Neural cell (in vitro differentiated cells): Measurements from ENCODE around the gene COQ4. TPM values are rescaled to one million over a fixed set of nuclear protein-coding genes. Genes with fewer than 3 reads are reported as not detected.

Experiments
- H2AFZ ChIP-seq: fragments of 200-600, 300-800 bp; sonication (generic), shearing (Covaris generic); 2 replicates; pipeline ENCODE4 v1.6.0; 2014; ENCODE audit warnings: low read depth, mild to moderate bottlenecking, antibody characterized with exemption, low read length, moderate library complexity
- H3F3A ChIP-seq: fragments of 200-600 bp; shearing (Covaris generic); 2 replicates; pipeline ENCODE4 v1.6.1; 2016; ENCODE audit warnings: mild to moderate bottlenecking, moderate library complexity, mixed read lengths, antibody characterized with exemption, low read length; ENCODE audit not compliant: insufficient read depth, poor library complexity, severe bottlenecking
- H3K27ac ChIP-seq: fragments of 200-600, 300-800 bp; sonication (generic), shearing (Covaris generic); 2 replicates; pipeline ENCODE4 v1.5.1; 2014; ENCODE audit warnings: mild to moderate bottlenecking, low read length, moderate library complexity
- H3K27me3 ChIP-seq: fragments of 300-800, 200-600 bp; sonication (generic), shearing (Covaris generic); 2 replicates; pipeline ENCODE4 v1.6.0; 2014; ENCODE audit warnings: mild to moderate bottlenecking, low read depth, low read length, moderate library complexity; ENCODE audit not compliant: insufficient read depth
- H3K36me3 ChIP-seq: fragments of 300-800, 200-600 bp; sonication (generic), shearing (Covaris generic); 2 replicates; pipeline ENCODE4 v1.5.1; 2014; ENCODE audit warnings: mild to moderate bottlenecking, antibody characterized with exemption, low read length, moderate library complexity; ENCODE audit not compliant: insufficient read depth
- H3K4me2 ChIP-seq: fragments of 300-800, 200-600 bp; sonication (generic), shearing (Covaris generic); 2 replicates; pipeline ENCODE4 v1.6.0; 2014; ENCODE audit warnings: mild to moderate bottlenecking, low read length
- H3K4me3 ChIP-seq: fragments of 300-800, 200-600 bp; sonication (generic), shearing (Covaris generic); 2 replicates; pipeline ENCODE4 v1.5.1; 2014; ENCODE audit warnings: mild to moderate bottlenecking, low read length, moderate library complexity
- H3K79me2 ChIP-seq: fragments of 200-600 bp; shearing (Covaris generic); replicated peaks from 2 replicates; pipeline ENCODE4 v1.6.0; 2014; ENCODE audit warnings: mild to moderate bottlenecking, low read length, moderate library complexity; ENCODE audit not compliant: insufficient read depth
- H3K9ac ChIP-seq: fragments of 300-800, 200-600 bp; sonication (generic), shearing (Covaris generic); 2 replicates; pipeline ENCODE4 v1.6.1; 2016; ENCODE audit warnings: mild to moderate bottlenecking, low read length, mixed read lengths
- H3K9me2 ChIP-seq: fragments of 200-600 bp; shearing (Covaris generic); 2 replicates; pipeline ENCODE4 v1.6.1; 2016; ENCODE audit warnings: mild to moderate bottlenecking, low read length, mixed read lengths; ENCODE audit not compliant: insufficient read depth
- H3K9me3 ChIP-seq: fragments of 200-600, 300-800 bp; sonication (generic), shearing (Covaris generic); 2 replicates; pipeline ENCODE4 v1.6.1; 2016; ENCODE audit warnings: mild to moderate bottlenecking, mixed run types, low read length, moderate library complexity, mixed read lengths
- H4K20me1 ChIP-seq: fragments of 200-600 bp; shearing (Covaris generic); 2 replicates; pipeline ENCODE4 v1.6.1; 2016; ENCODE audit warnings: mild to moderate bottlenecking, mixed run types; ENCODE audit not compliant: insufficient read depth
- CTCF ChIP-seq: fragments of 450-650 bp; IDR thresholded peaks from 2 replicates; pipeline ENCODE4 v1.5.1; 2014; ENCODE audit warnings: antibody characterized with exemption, mild to moderate bottlenecking, moderate library complexity; ENCODE audit not compliant: poor library complexity, severe bottlenecking
- EP300 ChIP-seq: fragments of 450-650 bp; conservative IDR thresholded peaks from 2 replicates; pipeline ENCODE4 v1.6.1; 2014; ENCODE audit warnings: antibody characterized with exemption, mild to moderate bottlenecking, moderate library complexity; ENCODE audit not compliant: poor library complexity, severe bottlenecking
- EZH2 ChIP-seq: fragments of 200-600, 300-800 bp; shearing (Covaris generic), sonication (generic); IDR thresholded peaks from 2 replicates; pipeline ENCODE4 v1.6.1; 2014; ENCODE audit warnings: antibody characterized with exemption, low read length, borderline replicate concordance, mild to moderate bottlenecking; ENCODE audit not compliant: insufficient read depth, poor library complexity, severe bottlenecking
- MXI1 ChIP-seq: fragments of 450-650 bp; conservative IDR thresholded peaks from 2 replicates; pipeline ENCODE4 v1.6.1; 2014; ENCODE audit warnings: antibody characterized with exemption, mild to moderate bottlenecking; ENCODE audit not compliant: poor library complexity, severe bottlenecking
- POLR2AphosphoS5 ChIP-seq: IDR thresholded peaks from 2 replicates; pipeline ENCODE4 v1.6.1; 2012
- RAD21 ChIP-seq: fragments of 450-650 bp; conservative IDR thresholded peaks from 2 replicates; pipeline ENCODE4 v1.6.1; 2014; ENCODE audit warnings: antibody characterized with exemption, mild to moderate bottlenecking, moderate library complexity
- SMC3 ChIP-seq: fragments of 450-650 bp; conservative IDR thresholded peaks from 2 replicates; pipeline ENCODE4 v1.6.1; 2014; ENCODE audit warnings: antibody characterized with exemption, mild to moderate bottlenecking, moderate library complexity; ENCODE audit not compliant: poor library complexity
- TAF1 ChIP-seq: IDR thresholded peaks from 2 replicates; pipeline ENCODE4 v1.6.1; 2012; ENCODE audit warnings: low read depth
- polyA plus RNA-seq: library from polyadenylated mRNA; depleted of rRNA; stranded (reverse); fragments of >200 nt; gene quantifications from 2 replicates; pipeline ENCODE4 v1.2.3, GENCODE V29; 2014
- TF ChIP-seq, protein P1 (sequence below): IDR thresholded peaks from 2 replicates; pipeline ENCODE4 v1.6.1; 2012; ENCODE audit warnings: borderline replicate concordance

Gene COQ4
- polyA plus RNA-seq, 1 donor from 2014 or later = 108 TPM

- no peak overlapping the region for H3K4me2 ChIP-seq
- H4K20me1 ChIP-seq = no peaks in the 10 kb centered on the region
- H3K36me3 ChIP-seq = no peaks in the 10 kb centered on the region
- no peaks in the 10 kb centered on the region for H3K9me2 ChIP-seq
- H3K9ac ChIP-seq = no peak overlapping the region
- H3K27ac ChIP-seq = no peak overlapping the region
- TF ChIP-seq POLR2AphosphoS5 (no peak), TAF1 (no peak), RAD21 (no peak), MXI1 (no peak), CTCF (no peak), EZH2 (no peak), SMC3 (no peak), EP300 (no peak)
- TF ChIP-seq, protein P1, sequence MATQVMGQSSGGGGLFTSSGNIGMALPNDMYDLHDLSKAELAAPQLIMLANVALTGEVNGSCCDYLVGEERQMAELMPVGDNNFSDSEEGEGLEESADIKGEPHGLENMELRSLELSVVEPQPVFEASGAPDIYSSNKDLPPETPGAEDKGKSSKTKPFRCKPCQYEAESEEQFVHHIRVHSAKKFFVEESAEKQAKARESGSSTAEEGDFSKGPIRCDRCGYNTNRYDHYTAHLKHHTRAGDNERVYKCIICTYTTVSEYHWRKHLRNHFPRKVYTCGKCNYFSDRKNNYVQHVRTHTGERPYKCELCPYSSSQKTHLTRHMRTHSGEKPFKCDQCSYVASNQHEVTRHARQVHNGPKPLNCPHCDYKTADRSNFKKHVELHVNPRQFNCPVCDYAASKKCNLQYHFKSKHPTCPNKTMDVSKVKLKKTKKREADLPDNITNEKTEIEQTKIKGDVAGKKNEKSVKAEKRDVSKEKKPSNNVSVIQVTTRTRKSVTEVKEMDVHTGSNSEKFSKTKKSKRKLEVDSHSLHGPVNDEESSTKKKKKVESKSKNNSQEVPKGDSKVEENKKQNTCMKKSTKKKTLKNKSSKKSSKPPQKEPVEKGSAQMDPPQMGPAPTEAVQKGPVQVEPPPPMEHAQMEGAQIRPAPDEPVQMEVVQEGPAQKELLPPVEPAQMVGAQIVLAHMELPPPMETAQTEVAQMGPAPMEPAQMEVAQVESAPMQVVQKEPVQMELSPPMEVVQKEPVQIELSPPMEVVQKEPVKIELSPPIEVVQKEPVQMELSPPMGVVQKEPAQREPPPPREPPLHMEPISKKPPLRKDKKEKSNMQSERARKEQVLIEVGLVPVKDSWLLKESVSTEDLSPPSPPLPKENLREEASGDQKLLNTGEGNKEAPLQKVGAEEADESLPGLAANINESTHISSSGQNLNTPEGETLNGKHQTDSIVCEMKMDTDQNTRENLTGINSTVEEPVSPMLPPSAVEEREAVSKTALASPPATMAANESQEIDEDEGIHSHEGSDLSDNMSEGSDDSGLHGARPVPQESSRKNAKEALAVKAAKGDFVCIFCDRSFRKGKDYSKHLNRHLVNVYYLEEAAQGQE = no peak
- H2AFZ ChIP-seq = no peak overlapping the region
- no peaks in the 10 kb centered on the region for H3K27me3 ChIP-seq
- H3K9me3 ChIP-seq = no peaks in the 10 kb centered on the region
- no peaks in the 10 kb centered on the region for H3F3A ChIP-seq
- no peak overlapping the region for H3K4me3 ChIP-seq
- H3K79me2 ChIP-seq = peaks cover 3% of the 10 kb centered on the region
These were observed 42.5 kb upstream of the COQ4 start for GRCh38 chr9:128280084-128280622.

DNA sequence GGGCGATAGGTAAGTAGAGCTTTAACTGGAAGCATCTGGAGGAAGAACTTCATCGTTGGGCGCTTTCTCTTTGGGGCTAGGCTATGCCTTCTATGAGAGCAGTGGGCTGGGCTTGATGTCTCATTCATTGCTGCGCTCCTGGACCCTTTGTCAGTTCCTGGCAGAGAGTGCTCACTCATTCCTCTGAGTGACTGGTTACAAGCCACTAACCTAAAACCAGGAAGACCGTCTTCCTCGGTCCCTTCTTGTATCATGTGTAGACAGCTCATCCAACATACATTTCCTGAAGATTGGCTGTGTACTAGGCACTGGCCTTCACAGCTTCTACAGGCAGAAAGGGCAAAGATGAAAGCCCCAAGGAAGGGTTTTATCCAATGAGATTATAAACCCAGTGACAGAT lies 40.1 kb upstream of the COQ4 start:
- H3K27me3 ChIP-seq = no peaks in the 10 kb centered on the region
- TF ChIP-seq MXI1 = no peak
- TF ChIP-seq, protein P1 = no peak
- no peak for TF ChIP-seq SMC3
- TF ChIP-seq RAD21 = no peak
- no peaks in the 10 kb centered on the region for H3K9me3 ChIP-seq
- H2AFZ ChIP-seq = no peak overlapping the region
- H3K4me2 ChIP-seq = no peak overlapping the region
- H3K9ac ChIP-seq = no peak overlapping the region
- H3F3A ChIP-seq = no peaks in the 10 kb centered on the region
- H3K9me2 ChIP-seq = no peaks in the 10 kb centered on the region
- no peaks in the 10 kb centered on the region for H3K36me3 ChIP-seq
- no peak overlapping the region for H3K4me3 ChIP-seq
- no peaks in the 10 kb centered on the region for H4K20me1 ChIP-seq
- H3K79me2 ChIP-seq = no peaks in the 10 kb centered on the region
- H3K27ac ChIP-seq = no peak overlapping the region
